HFF-Myc (cell line): ENCODE measurements around the gene UBR3.

Experiments used
- DNase-seq: peaks from one replicate; pipeline ENCODE4 v3.0.0-alpha.2; 2011; ENCODE audit warnings: low read depth; ENCODE audit errors: extremely low read depth
- H3K4me3 ChIP-seq: replicated peaks from 2 replicates; pipeline ENCODE4 v1.5.1; 2011; ENCODE audit warnings: low read depth, mild to moderate bottlenecking, control low read depth, low read length
- TF ChIP-seq, protein P1 (sequence below): IDR thresholded peaks from 2 replicates; pipeline ENCODE4 v1.5.1; 2012; ENCODE audit warnings: mild to moderate bottlenecking, low read depth, low read length, control low read depth; ENCODE audit errors: missing control alignments

UBR3 gene

GRCh38 chr2:170002096-170002495, 174.8 kb downstream of the UBR3 start:
- TF ChIP-seq, protein P1, sequence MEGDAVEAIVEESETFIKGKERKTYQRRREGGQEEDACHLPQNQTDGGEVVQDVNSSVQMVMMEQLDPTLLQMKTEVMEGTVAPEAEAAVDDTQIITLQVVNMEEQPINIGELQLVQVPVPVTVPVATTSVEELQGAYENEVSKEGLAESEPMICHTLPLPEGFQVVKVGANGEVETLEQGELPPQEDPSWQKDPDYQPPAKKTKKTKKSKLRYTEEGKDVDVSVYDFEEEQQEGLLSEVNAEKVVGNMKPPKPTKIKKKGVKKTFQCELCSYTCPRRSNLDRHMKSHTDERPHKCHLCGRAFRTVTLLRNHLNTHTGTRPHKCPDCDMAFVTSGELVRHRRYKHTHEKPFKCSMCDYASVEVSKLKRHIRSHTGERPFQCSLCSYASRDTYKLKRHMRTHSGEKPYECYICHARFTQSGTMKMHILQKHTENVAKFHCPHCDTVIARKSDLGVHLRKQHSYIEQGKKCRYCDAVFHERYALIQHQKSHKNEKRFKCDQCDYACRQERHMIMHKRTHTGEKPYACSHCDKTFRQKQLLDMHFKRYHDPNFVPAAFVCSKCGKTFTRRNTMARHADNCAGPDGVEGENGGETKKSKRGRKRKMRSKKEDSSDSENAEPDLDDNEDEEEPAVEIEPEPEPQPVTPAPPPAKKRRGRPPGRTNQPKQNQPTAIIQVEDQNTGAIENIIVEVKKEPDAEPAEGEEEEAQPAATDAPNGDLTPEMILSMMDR, result no peak
- DNase-seq, result no peak

GRCh38 chr2:170005702-170006101, 178.4 kb downstream of the UBR3 start:
- H3K4me3 ChIP-seq, result no peak overlapping the region
- TF ChIP-seq, protein P1, result no peak
- no peak for DNase-seq

More at GRCh38 chr2:170002096-170002495, 174.8 kb downstream of the UBR3 start:
- H3K4me3 ChIP-seq, result no peak overlapping the region

GRCh38 chr2:170006587-170007325, 179.5 kb downstream of the UBR3 start:
- no peak for DNase-seq
- TF ChIP-seq, protein P1, result no peak
- H3K4me3 ChIP-seq, result no peak overlapping the region

- no peak for DNase-seq
- TF ChIP-seq, protein P1, result no peak
- no peak overlapping the region for H3K4me3 ChIP-seq
Measured at GRCh38 chr2:170009209-170009608, 182.0 kb downstream of the UBR3 start.

GRCh38 chr2:170012773-170013172, 185.5 kb downstream of the UBR3 start:
- no peak overlapping the region for H3K4me3 ChIP-seq
- DNase-seq, result no peak
- TF ChIP-seq, protein P1, result no peak

GRCh38 chr2:170013802-170014551, 186.7 kb downstream of the UBR3 start:
- DNase-seq, result no peak
- no peak overlapping the region for H3K4me3 ChIP-seq
- TF ChIP-seq, protein P1, result no peak
